COLO829 (cell line): ENCODE measurements around the gene ABCB1.
A peak's percentile ranks its signal among the peaks of the same experiment; 100 is the strongest.
"Not testable (repeated sequence)": the region's sequence is repeated elsewhere in the genome, so short reads cannot be mapped to it uniquely, and the experiment has no call there.

Source experiments
- DNase-seq: peaks from one replicate; pipeline ENCODE4 v3.0.0; 2012; ENCODE audit warnings: low spot score

ABCB1 gene

GRCh38 chr7:87575521-87575920 is 25.2 kb downstream of the ABCB1 start:
- DNase-seq = no peak

DNA sequence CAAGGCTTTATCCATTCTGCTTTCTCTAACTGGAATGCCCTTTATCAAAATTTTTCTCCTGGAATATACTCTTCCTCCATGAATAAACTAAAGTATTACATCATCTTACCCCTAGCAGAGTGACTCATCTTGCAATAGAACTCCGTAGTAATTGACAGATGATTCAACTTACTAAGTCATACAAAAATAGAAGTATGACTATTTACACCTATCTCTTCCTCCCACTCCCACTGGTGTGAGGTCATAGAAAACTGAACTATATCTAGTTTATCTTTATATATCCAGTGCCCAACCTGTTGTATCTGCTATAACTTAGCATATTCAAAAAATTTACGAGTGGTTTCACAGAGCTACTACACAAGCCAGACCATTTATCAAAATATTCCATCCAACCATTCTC is 26.1 kb downstream of the ABCB1 start:
- DNase-seq = peak; percentile 29

DNA sequence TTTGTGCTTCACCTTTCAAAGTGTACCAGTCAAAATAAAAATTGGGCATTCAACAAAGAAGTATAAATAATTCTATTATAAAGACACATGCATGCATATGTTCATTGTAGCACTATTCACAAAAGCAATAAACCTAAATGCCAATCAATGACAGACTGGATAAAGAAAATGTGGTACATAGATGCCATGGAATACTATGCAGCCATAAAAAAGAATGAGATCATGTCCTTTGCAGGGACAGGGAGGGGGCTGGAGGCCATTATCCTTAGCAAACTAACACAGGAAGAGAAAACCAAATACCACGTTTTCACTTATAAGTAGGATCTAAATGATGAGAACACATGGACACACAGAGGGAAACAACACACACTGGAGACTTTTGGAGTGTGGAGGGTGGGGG is 28.2 kb downstream of the ABCB1 start:
- DNase-seq = not testable (repeated sequence)

- DNase-seq = no peak
Observed at GRCh38 chr7:87570178-87570577, 30.5 kb downstream of the ABCB1 start.

GRCh38 chr7:87567052-87567451 is 33.6 kb downstream of the ABCB1 start:
- no peak for DNase-seq

- no peak for DNase-seq
Observed at GRCh38 chr7:87566311-87566900, 34.3 kb downstream of the ABCB1 start.

DNA sequence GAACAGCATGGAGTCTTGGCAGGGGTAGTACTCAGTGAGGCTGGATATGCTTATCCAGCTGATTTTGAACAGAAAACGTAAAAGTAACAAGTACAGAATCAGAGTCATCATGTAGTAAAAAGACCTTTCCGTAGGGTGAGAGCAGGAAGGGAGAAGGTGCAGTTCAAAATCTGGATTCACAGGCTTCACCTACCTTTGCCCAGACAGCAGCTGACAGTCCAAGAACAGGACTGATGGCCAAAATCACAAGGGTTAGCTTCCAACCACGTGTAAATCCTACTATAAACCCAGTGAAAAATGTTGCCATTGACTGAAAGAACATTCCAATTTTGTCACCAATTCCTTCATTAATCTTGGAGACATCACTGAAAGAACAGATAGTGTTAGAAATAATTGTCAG is 34.8 kb downstream of the ABCB1 start:
- DNase-seq = no peak

GRCh38 chr7:87564296-87564963 is 36.3 kb downstream of the ABCB1 start:
- DNase-seq = peak; percentile 50

DNA sequence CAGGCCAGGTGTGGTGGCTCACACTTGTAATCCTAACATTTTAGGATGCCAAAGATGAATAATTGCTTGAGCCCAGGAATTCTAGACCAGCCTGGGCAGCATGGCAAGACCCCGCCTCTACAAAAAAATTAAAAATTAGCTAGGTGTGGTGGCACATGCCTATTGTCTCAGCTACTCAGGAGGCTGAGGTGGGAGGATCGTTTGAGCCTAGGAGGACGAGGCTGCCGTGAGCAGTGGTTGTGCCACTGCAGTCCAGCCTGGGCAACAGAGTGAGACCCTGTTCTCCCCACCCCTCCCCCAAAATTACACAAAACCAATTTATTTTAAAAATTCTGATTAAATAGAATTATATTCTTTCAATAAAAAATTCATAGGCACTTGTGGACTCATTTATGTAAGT is 39.0 kb downstream of the ABCB1 start:
- DNase-seq = no peak

DNA sequence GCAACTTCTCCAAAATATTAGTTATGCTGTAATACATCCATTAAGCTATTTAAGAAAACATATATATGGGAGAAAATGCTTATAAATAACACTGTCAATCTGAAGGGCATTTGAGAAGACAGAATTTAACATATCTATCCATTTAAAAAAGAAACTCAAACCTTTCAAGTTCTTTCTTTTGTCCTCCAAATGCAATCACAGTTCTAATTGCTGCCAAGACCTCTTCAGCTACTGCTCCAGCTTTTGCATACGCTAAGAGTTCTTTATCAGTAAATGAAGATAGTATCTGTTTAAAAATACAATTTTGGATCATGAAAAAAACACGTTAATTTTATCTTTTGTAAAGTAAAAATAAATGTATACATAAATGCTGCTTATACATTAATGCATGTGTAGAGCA is 39.6 kb downstream of the ABCB1 start:
- DNase-seq = no peak

DNA sequence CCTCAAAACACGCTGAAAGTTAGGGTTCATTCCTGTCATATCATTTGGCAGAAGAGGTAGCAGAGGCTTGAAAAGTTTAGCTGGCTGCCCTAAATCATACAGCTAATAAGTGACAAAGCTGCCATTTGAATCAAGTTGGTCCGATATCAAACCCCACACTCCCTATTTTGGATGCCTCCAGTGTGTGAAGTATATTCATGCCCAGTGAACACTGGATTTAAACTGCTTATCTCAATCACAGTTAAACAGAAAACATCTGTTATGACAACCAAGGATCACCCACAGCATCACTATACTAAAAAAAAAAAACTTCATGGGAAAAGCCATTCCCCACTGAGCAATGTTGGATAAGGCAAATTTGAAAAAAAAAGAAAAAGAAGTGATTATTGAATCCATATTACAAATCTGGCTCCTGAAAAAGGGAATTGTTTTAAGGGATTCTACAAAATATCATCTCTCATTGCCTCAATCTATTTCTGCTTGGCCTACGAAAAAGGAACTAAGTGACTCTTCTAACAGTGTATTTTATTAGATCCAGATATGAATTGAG is 48.3 kb downstream of the ABCB1 start:
- no peak for DNase-seq

- no peak for DNase-seq
Observed at GRCh38 chr7:87548123-87548919, 52.4 kb downstream of the ABCB1 start.

DNA sequence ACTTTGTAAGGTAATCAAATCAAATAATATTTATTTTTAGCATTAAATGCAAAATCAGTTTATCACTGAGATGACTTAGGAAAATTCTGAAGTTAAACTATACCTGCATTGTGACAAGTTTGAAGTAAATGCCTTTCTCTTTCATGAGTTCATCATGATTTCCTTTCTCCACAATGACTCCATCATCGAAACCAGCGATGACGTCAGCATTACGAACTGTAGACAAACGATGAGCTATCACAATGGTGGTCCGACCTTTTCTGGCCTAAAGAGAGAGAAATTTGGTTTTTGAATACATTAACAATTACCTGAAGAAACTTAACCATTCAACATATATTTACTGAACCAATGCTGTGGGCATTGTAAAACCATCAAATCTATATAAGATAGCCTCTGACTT is 54.9 kb downstream of the ABCB1 start:
- no peak for DNase-seq

DNA sequence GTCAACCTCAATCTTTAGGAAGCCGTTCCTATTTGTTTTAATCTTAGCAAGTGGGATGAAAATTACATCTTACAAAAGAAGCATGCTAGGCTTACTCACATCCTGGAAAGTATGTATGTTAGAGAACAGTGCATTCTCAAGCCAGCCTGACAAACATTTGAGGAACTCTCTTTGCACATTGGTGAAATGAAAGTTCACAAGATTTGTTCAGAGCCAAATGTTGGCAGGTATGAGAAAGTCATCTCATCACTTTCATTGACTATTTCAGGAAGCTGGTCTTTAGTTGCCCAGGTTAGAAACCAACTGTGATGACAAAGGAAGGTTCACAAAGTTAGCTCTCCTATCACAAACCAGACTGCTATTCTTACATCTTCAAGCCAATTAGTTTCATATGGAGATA is 57.1 kb downstream of the ABCB1 start:
- DNase-seq = no peak

- DNase-seq = no peak
Observed at GRCh38 chr7:87541648-87542047, 59.0 kb downstream of the ABCB1 start.

DNA sequence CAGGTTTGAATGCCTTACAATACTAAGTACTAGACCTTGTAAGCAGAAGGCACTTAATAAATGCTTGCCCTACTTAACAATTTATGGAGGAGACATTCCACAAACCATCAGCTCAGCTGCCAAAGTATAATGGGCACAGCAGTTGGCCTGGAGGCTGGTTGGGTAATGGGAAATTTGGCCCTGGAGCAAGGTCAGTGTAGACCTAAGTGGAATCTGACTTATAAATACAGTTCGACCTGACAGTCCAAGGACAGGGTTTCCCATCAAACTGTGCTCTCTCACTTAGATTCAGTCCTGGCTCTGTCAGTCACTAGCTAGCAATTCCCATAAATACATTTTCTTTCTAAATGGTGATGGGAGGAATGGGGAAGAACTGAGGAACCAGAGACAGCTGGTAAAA is 62.6 kb downstream of the ABCB1 start:
- no peak for DNase-seq

- DNase-seq = no peak
Observed at GRCh38 chr7:87534072-87534471, 66.6 kb downstream of the ABCB1 start.

- DNase-seq = peak; percentile 89
Observed at GRCh38 chr7:87530126-87530525, 70.6 kb downstream of the ABCB1 start.

DNA sequence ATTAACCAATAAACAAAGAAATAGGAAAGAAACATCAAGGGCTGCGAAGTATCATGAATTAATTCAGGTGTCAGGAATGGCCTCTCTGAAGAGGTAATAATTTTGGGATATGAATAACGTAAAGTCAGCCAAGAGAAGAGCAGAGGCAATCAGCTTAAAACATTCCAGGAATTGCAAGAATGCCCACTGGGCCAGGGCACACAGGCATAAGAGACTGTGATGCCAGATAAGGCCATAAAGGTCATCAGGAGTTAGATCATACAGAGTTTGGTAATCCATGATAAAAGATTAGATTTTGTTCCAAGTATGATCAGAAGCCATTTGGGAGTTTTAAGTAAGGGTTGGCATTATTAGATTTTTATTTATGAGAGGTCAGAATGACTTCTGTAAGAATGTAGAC is 72.0 kb downstream of the ABCB1 start:
- DNase-seq = no peak

GRCh38 chr7:87518735-87519134 is 81.9 kb downstream of the ABCB1 start:
- no peak for DNase-seq

- DNase-seq = no peak
Observed at GRCh38 chr7:87517891-87518290, 82.8 kb downstream of the ABCB1 start.

GRCh38 chr7:87517136-87517815 is 83.4 kb downstream of the ABCB1 start:
- no peak for DNase-seq
